PFSK-1 (cell line): ENCODE results near the gene ACTMAP.

Experiments
- FOXP2 ChIP-seq: optimal IDR thresholded peaks from 2 replicates; pipeline ENCODE3; 2011; ENCODE audit warnings: borderline replicate concordance, control low read depth, inconsistent platforms; ENCODE audit not compliant: insufficient read depth; ENCODE audit errors: extremely low read length, extremely low read depth
- POLR2AphosphoS5 ChIP-seq: IDR thresholded peaks from 2 replicates; pipeline ENCODE4 v1.6.1; 2012; ENCODE audit warnings: low read depth, mild to moderate bottlenecking, control low read depth, low read length, moderate library complexity
- SIN3A ChIP-seq: IDR thresholded peaks from 2 replicates; pipeline ENCODE4 v1.6.1; 2012; ENCODE audit warnings: mild to moderate bottlenecking, low read length, moderate library complexity, borderline replicate concordance; ENCODE audit not compliant: insufficient read depth
- TAF1 ChIP-seq: IDR thresholded peaks from 2 replicates; pipeline ENCODE4 v1.6.1; 2012; ENCODE audit warnings: low read length, control low read depth, borderline replicate concordance; ENCODE audit not compliant: insufficient read depth
- TF ChIP-seq, protein P1 (sequence below), 2 experiments: IDR thresholded peaks; 2 replicates each; pipeline versions ENCODE4 v1.6.1 to v1.8.0; 2011 to 2012; ENCODE audit warnings: low read depth in 2 of 2, low read length in 2 of 2, control low read depth in 1 of 2, inconsistent platforms in 1 of 2, mild to moderate bottlenecking in 1 of 2, moderate library complexity in 1 of 2; ENCODE audit not compliant: insufficient read depth in 1 of 2

DNA sequence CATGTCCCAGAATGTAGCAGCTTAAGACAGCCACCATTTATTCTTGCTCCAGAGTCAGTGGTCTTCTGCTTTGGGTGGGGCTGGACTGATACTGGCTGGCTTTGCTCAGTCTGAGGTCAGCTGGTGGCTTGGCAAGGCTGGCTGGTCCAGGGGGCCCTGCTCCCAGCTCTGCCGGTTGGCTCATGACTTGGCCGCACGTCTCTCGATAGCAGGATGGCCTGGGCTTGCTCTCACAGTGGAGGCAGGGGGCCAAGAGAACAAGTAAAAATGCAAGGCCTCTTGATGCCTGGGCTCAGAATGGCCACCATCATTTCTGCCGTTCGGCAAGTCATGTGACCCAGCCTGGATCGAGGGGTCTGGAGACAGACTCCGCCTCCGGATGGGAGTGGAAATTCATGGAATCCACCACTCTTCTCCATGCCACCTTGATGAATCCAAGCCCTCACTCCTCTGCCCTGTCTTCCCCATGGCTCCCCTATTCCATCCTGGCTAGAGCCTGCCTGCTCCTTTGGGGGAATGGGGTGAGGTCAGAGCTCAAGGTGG, 13.1 kb downstream of the ACTMAP start:
- TF ChIP-seq SIN3A (no peak), POLR2AphosphoS5 (no peak), TAF1 (no peak), FOXP2 (no peak)
- TF ChIP-seq, protein P1, sequence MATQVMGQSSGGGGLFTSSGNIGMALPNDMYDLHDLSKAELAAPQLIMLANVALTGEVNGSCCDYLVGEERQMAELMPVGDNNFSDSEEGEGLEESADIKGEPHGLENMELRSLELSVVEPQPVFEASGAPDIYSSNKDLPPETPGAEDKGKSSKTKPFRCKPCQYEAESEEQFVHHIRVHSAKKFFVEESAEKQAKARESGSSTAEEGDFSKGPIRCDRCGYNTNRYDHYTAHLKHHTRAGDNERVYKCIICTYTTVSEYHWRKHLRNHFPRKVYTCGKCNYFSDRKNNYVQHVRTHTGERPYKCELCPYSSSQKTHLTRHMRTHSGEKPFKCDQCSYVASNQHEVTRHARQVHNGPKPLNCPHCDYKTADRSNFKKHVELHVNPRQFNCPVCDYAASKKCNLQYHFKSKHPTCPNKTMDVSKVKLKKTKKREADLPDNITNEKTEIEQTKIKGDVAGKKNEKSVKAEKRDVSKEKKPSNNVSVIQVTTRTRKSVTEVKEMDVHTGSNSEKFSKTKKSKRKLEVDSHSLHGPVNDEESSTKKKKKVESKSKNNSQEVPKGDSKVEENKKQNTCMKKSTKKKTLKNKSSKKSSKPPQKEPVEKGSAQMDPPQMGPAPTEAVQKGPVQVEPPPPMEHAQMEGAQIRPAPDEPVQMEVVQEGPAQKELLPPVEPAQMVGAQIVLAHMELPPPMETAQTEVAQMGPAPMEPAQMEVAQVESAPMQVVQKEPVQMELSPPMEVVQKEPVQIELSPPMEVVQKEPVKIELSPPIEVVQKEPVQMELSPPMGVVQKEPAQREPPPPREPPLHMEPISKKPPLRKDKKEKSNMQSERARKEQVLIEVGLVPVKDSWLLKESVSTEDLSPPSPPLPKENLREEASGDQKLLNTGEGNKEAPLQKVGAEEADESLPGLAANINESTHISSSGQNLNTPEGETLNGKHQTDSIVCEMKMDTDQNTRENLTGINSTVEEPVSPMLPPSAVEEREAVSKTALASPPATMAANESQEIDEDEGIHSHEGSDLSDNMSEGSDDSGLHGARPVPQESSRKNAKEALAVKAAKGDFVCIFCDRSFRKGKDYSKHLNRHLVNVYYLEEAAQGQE (IDR thresholded peaks at IDR 0.05; ENCODE audit: insufficient read depth in 1 of 2, low read depth in 2 of 2, low read length in 2 of 2), result no peak
